Activated naive CD8-positive, alpha-beta T cell (primary cell): ENCODE data around the gene IFNAR1.

ENCODE experiments used
- H3K27ac Mint-ChIP-seq: one replicate; pipeline ENCODE4 v1.8.0; 2021; ENCODE audit warnings: mixed read lengths
- H3K27me3 Mint-ChIP-seq: one replicate; pipeline ENCODE4 v1.8.0; 2021; ENCODE audit warnings: mixed read lengths
- H3K36me3 Mint-ChIP-seq: one replicate; pipeline ENCODE4 v1.8.0; 2021; ENCODE audit warnings: mixed read lengths
- H3K4me1 Mint-ChIP-seq: one replicate; pipeline ENCODE4 v1.8.0; 2021; ENCODE audit warnings: low read depth, mixed read lengths
- H3K4me3 Mint-ChIP-seq: one replicate; pipeline ENCODE4 v1.8.0; 2021; ENCODE audit warnings: mild to moderate bottlenecking, mixed read lengths
- H3K9me3 Mint-ChIP-seq: one replicate; pipeline ENCODE4 v1.8.0; 2021; ENCODE audit warnings: low read depth, mixed read lengths

IFNAR1 gene

DNA sequence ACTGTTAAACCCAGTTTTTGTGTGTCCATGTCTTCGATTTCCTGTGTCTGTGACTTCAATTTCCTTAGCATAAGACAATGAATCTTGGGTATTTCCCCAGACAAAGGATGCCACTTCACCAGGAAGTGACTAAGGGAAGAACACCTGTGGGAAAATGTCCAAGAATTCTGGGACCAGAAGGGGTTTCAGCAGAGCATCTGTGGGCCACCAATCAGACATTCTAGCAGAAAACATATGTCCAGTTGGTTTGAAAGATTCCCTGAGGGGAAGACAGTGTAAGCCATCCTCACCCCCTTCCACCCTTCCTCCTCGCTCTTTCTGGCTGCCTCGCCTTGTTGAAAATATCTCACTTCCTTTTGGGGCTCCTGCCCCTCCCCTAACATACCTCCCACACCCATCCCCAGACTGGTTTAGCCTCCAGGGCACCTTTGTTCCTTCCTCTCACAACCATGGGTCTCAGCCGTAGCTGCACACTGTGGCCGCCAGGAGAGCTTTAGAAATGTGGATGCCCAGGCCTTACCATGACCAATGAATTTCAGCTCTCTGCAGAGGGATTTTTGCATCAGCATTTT, 25.5 kb upstream of the IFNAR1 start:
- peaks cover 47% of the 10 kb centered on the region for H3K4me1 Mint-ChIP-seq
- peak overlapping the region; percentile 67 for H3K4me3 Mint-ChIP-seq
- peaks cover 8% of the 10 kb centered on the region for H3K36me3 Mint-ChIP-seq
- H3K27me3 Mint-ChIP-seq: no peaks in the 10 kb centered on the region
- peak overlapping the region; percentile 93 for H3K27ac Mint-ChIP-seq
- H3K9me3 Mint-ChIP-seq: no peaks in the 10 kb centered on the region

DNA sequence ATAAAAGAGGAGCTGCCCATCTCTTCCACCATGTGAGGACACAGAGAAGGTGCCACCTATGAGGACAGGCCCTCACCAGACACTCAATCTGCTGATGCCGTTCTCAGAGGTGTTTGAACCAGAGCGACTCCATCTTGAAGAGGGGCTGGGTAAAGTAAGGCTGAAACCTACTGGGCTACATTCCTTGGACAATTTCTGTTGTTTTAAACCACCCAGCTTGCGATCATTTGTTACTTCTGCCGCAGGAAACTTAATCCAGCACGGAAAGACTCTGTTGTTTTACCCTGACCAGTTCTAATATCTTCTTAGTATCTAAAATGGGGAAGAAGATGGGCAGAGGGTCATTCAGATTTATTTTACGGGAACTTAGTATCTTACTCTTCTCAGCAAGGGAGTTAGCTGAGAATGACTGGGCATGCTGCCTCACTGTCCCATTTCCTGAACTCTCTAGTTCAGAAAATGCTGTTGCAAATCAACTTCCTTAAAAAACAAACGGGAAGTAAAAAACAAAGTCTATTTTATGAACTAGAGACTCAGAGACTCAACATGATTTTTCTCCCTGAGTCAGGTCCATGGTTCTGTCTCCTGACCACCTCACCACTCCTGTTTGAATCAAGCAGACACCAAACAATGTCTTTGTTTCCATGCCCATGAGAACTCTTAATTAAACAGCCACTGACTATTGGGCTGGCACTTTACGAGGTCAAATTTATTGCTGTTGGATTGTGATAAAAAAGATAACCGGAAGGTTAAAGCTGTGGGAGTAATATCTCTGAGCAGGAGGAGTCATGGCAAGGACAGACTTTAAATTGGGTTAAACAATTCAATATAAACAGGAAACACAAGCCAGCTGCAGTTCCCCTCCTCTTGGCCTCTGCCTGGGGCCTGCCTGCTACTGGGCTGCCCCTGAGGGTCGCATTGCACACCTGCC, 23.8 kb upstream of the IFNAR1 start:
- Mint-ChIP-seq H3K36me3 (peaks cover 5% of the 10 kb centered on the region), H3K9me3 (no peaks in the 10 kb centered on the region), H3K4me3 (no peak overlapping the region), H3K4me1 (peaks cover 46% of the 10 kb centered on the region), H3K27me3 (no peaks in the 10 kb centered on the region), H3K27ac (peak overlapping the region; percentile 54)

DNA sequence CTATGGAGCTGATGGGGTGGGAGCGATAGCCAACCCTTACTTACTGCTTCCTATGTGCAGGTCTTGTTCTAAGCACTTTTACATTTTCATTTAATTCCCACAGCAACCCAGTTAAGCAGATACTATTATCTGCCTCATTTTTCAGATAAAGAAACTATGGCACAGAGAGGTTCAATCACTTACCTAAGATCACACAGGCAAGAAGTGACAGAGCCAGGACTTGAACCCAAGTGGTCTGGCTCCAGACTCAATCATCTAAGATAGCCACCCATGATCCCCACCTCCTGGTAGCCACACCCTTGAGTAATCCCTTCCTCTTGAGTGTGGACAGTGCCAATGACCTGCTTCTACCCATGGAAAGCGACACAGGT, 23.2 kb upstream of the IFNAR1 start:
- Mint-ChIP-seq H3K27me3 (no peaks in the 10 kb centered on the region), H3K27ac (peak overlapping the region; percentile 54), H3K9me3 (no peaks in the 10 kb centered on the region), H3K4me1 (peaks cover 46% of the 10 kb centered on the region), H3K4me3 (no peak overlapping the region), H3K36me3 (peaks cover 2% of the 10 kb centered on the region)

DNA sequence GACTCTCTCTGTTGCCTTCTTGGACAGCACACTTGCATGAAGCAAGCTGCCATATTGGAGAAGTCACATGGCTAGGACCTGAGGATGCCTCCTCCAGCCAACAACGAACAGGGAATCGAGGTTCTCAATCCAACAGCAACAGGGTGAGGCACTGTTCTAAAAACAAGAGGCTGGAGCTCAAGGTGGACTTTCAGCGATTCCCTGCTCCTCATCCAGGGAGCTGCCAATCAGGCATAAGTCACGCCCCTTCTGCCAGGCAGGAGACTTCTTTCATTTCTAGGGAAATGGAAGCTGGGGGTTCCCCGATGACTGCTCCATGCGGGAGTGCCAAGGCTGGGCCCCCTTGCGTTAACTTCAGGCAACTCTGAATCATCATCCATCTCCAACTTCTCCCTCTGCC, 22.7 kb upstream of the IFNAR1 start:
- Mint-ChIP-seq H3K27ac (no peak overlapping the region), H3K9me3 (no peaks in the 10 kb centered on the region), H3K36me3 (peaks cover 2% of the 10 kb centered on the region), H3K4me1 (peaks cover 45% of the 10 kb centered on the region), H3K4me3 (no peak overlapping the region), H3K27me3 (no peaks in the 10 kb centered on the region)

DNA sequence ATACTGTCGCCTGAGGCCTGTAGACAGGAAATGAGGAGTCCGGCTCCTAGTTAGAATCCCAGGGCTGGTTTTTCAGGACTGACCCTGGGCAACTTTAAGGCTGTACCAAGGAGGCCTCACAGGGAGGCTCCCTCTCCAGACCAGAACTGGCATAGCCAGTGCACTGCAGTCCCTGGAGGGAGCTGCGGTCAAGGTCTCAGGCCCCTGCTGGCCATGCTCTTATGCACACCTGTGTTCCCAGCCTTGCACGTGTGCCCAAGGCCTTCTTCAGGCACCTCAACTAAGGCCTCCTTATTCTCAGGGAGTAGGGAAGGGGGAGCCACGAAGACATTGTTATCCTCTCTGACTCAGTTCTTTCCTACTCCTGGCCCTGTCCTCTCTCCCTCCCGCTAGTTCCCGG, 22.0 kb upstream of the IFNAR1 start:
- no peak overlapping the region for H3K4me3 Mint-ChIP-seq
- no peaks in the 10 kb centered on the region for H3K9me3 Mint-ChIP-seq
- no peak overlapping the region for H3K27ac Mint-ChIP-seq
- no peaks in the 10 kb centered on the region for H3K36me3 Mint-ChIP-seq
- H3K27me3 Mint-ChIP-seq: no peaks in the 10 kb centered on the region
- peaks cover 43% of the 10 kb centered on the region for H3K4me1 Mint-ChIP-seq

DNA sequence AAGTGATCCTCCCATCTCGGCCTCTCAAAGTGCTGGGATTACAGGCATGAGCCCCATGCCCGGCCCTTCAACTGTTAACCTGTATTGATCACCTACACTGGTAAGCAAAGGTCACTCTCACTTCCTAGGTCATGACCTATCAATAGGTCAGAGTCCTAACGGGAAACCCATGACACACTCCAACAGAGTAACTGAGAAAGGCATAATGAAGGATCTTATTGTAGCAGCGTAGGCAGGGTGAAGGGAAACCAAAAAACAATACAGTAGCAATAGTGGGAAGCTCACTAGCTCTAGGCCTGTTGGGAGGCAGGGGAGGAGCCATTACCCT, 19.5 kb upstream of the IFNAR1 start:
- no peak overlapping the region for H3K27ac Mint-ChIP-seq
- H3K9me3 Mint-ChIP-seq: no peaks in the 10 kb centered on the region
- H3K4me3 Mint-ChIP-seq: no peak overlapping the region
- H3K36me3 Mint-ChIP-seq: no peaks in the 10 kb centered on the region
- H3K4me1 Mint-ChIP-seq: peaks cover 32% of the 10 kb centered on the region
- no peaks in the 10 kb centered on the region for H3K27me3 Mint-ChIP-seq

DNA sequence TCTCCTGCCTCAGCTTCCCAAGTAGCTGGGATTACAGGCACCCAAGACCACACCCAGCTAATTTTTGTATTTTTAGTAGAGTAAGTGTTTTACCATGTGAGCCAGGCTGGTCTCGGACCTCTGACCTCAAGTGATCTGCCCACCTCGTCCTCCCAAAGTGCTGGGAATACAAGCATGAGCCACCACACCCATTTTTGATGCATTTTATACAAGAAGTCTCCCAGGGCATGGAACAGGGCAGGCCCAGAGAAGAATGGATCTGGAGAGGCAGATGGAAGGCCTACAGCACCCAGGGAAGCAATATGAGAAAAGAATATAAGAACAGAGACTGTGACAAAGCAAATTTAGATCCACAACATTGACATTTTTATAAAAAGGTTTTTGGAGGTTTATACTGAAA, 18.8 kb upstream of the IFNAR1 start:
- no peaks in the 10 kb centered on the region for H3K36me3 Mint-ChIP-seq
- H3K4me3 Mint-ChIP-seq: no peak overlapping the region
- H3K27me3 Mint-ChIP-seq: no peaks in the 10 kb centered on the region
- H3K9me3 Mint-ChIP-seq: no peaks in the 10 kb centered on the region
- no peak overlapping the region for H3K27ac Mint-ChIP-seq
- peaks cover 26% of the 10 kb centered on the region for H3K4me1 Mint-ChIP-seq

DNA sequence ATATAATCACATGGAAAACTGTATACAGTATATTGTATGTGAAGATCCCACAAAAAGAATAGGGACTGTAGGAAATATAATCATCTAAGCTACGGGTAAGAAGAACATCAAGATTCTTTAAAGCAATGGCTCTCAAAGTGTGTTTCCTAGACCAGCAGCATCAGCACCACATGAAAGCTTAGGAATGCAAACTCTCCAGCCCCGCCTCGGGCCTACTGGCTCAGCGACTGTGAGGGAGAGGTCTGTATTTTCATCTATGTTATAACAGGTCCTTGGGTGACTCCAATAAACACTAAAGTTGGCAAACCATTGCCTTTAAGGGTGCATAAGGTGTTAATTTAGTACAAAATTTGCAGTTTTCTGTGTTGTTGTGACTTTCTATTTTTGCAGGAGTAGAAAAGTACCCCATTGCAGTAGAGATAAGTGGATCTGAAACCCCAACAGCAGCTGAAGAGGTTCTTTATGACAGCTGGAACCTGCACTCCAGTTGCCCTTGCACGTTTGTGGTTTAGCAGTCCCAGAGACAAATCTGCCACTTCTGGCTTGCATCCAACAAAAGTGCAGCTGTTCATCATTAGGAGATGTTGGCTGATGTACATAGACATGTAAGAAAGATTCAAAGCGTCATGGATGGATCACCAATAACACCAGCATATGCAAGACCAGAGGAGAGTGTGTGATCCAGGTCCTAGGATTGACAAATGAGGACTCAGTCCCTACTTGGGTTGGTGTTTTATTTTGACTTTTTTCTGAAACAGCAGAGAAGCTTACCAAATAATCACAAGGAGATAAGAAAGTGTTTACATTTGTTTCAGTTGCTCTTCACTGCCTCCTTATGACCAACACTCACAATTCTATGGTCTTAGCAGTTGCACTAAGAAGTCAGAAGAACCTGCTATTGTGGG, 15.9 kb upstream of the IFNAR1 start:
- no peaks in the 10 kb centered on the region for H3K27me3 Mint-ChIP-seq
- H3K27ac Mint-ChIP-seq: no peak overlapping the region
- no peaks in the 10 kb centered on the region for H3K36me3 Mint-ChIP-seq
- no peak overlapping the region for H3K4me3 Mint-ChIP-seq
- H3K4me1 Mint-ChIP-seq: peaks cover 17% of the 10 kb centered on the region
- no peaks in the 10 kb centered on the region for H3K9me3 Mint-ChIP-seq

DNA sequence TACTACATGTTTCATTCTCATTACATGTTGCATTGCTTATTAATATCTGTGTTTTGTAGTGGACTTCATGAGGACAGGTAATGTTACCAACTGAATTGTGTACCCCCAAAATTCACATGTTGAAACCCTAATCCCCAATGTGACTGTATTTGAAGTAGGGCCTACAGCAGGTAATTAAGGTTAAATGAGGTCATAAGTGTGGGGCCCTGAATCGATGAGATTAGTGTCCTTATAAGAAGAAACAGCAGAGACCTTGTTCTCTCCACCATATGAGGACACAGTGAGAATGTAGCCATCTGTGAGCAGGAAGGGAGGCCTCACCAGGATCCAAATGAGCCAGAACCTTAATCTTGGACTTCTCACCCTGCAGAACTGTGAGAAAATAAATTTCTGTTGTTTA, 15.0 kb upstream of the IFNAR1 start:
- Mint-ChIP-seq H3K4me1 (peaks cover 12% of the 10 kb centered on the region), H3K9me3 (no peaks in the 10 kb centered on the region), H3K27ac (no peak overlapping the region), H3K36me3 (no peaks in the 10 kb centered on the region), H3K4me3 (no peak overlapping the region), H3K27me3 (no peaks in the 10 kb centered on the region)

DNA sequence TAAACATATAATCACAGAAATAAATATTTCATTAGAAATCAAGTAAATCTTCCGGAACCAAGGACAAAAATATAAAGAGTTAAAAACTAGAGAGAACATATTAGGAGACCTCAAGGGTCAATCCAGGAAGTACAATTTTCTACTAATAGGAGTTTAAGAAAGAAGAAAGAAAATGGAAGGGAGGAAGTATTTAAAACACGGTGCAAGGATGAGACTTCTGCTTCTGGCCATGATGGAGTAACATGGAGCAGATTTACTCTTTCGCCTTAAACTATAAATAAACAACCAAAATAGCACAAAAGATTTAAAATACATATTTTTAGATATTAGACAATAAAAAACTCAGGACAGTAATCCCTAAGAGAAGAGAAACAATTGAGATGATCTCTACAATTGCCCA, 12.6 kb upstream of the IFNAR1 start:
- Mint-ChIP-seq H3K9me3 (no peaks in the 10 kb centered on the region), H3K4me1 (peaks cover 12% of the 10 kb centered on the region), H3K36me3 (no peaks in the 10 kb centered on the region), H3K27me3 (no peaks in the 10 kb centered on the region), H3K4me3 (no peak overlapping the region), H3K27ac (no peak overlapping the region)

DNA sequence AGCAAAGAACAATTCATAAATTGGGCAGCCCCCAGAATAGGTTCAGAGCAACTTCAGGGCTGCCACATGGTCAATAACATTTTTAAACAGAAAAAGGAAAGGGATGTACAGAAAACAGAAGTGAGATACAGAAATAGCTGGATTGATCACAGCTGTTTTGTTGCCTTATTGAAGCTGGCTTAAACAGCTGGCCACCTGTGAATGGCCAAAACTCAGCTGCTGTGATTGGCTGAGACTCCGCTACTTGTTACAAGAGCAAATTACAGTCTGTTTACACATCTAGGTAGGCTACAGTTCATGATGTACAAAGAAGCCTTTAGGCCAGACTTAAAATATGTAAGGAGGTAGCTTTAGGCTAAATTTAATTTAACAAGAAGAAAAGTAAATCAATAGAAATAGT, 11.6 kb upstream of the IFNAR1 start:
- no peaks in the 10 kb centered on the region for H3K27me3 Mint-ChIP-seq

DNA sequence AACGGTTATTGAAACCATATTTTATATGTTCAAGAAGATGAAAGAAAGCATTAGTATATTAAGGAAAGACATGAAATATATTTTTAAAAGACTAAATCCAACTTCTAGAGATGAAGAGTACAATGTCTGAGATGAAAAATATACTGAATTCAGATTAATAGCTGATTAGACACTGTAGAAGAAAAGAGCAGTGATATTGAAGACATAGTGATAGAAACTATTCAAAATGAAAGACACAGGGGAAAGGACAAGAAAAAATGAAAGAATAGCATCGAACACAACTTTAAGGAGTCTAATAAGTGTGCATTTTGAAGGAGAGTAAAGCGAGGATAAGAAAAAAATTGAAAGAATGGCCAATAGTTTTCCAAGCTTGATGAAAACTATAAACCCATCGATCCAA, 11.2 kb upstream of the IFNAR1 start:
- no peaks in the 10 kb centered on the region for H3K9me3 Mint-ChIP-seq
- no peak overlapping the region for H3K27ac Mint-ChIP-seq
- no peak overlapping the region for H3K4me3 Mint-ChIP-seq
- H3K4me1 Mint-ChIP-seq: peaks cover 8% of the 10 kb centered on the region
- no peaks in the 10 kb centered on the region for H3K36me3 Mint-ChIP-seq
- H3K27me3 Mint-ChIP-seq: no peaks in the 10 kb centered on the region

More for the DNA sequence above, 11.6 kb upstream of the IFNAR1 start:
- H3K4me3 Mint-ChIP-seq: no peak overlapping the region
- H3K27ac Mint-ChIP-seq: no peak overlapping the region
- H3K9me3 Mint-ChIP-seq: no peaks in the 10 kb centered on the region
- H3K36me3 Mint-ChIP-seq: no peaks in the 10 kb centered on the region
- peaks cover 10% of the 10 kb centered on the region for H3K4me1 Mint-ChIP-seq

DNA sequence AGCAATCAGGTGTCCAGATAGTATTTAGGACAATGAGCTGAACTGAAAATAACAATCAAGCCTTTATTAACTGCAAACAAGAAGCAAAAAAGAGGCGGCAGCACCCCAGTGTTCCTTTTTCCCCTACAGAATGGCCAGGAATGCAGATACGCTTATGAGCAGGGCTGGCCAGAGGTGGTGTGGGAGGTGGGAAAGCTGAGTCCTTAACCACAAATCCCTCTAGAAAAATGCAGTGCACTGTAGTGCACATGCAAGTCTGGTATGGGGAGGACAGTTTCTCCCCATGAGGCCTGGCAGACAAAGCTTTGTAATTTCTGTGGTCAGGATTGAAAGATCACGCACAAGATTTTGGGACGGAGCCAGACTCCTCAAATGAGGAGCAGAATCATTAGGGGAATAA, 10.7 kb upstream of the IFNAR1 start:
- Mint-ChIP-seq H3K27me3 (no peaks in the 10 kb centered on the region), H3K27ac (no peak overlapping the region), H3K9me3 (no peaks in the 10 kb centered on the region), H3K4me3 (no peak overlapping the region), H3K4me1 (peaks cover 3% of the 10 kb centered on the region), H3K36me3 (no peaks in the 10 kb centered on the region)

DNA sequence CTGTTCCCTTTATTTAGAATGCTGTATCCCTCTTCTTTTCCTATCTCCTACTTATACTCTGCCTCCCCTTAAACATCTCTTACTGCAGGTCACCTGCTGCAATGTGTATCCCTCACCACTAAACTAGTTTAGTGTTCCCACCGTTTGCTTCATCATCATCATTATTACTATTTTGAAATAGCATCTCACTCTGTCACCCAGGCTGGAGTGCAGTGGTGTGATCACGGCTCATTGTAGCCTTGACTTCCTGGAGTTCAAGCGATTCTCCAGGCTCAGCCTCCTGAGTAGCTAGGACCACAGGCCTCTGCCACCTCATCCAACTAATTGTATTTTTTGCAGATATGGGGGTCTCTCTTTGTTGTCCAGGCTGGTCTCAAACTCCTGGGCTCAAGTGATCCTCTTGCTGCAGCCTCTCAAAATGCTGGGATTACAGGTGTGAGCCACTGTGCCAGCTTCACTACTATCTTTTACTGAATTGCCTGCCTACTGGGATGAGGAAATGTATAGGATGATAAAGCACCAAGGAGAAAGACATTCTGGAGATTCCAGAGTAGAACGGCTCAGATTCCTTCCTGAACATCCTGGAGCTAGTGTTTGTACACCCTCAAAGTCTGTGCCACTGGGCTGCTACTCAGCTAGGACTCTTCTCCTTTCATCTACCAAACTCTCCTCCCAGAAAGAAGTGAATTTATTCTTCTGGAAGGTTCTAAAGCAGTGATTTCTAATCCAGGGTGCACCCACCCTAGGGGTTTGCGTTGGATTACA, 8.6 kb upstream of the IFNAR1 start:
- Mint-ChIP-seq H3K4me1 (no peaks in the 10 kb centered on the region), H3K27ac (no peak overlapping the region), H3K4me3 (no peak overlapping the region), H3K9me3 (no peaks in the 10 kb centered on the region), H3K36me3 (no peaks in the 10 kb centered on the region), H3K27me3 (no peaks in the 10 kb centered on the region)
